Hypothalamus (tissue), 51 donors: ENCODE results near the gene PRDM16.

Experiments
- DNase-seq, 51 donors: peaks; one replicate each; lab custom pipeline; 2025; lab: John Stamatoyannopoulos, UW

Gene PRDM16

GRCh38 chr1:3068564-3069431 is at the start of gene PRDM16:
Gene PRDM16, plus strand, starts transcription at chr1:3069203. Its CDS starts 57 bp downstream, at chr1:3069260.
- DNase-seq: peak in 2 of 51 donors; percentile 31 to 33

- no peak for DNase-seq
Observed at GRCh38 chr1:3019516-3020051, 49.4 kb upstream of the PRDM16 start.

DNA sequence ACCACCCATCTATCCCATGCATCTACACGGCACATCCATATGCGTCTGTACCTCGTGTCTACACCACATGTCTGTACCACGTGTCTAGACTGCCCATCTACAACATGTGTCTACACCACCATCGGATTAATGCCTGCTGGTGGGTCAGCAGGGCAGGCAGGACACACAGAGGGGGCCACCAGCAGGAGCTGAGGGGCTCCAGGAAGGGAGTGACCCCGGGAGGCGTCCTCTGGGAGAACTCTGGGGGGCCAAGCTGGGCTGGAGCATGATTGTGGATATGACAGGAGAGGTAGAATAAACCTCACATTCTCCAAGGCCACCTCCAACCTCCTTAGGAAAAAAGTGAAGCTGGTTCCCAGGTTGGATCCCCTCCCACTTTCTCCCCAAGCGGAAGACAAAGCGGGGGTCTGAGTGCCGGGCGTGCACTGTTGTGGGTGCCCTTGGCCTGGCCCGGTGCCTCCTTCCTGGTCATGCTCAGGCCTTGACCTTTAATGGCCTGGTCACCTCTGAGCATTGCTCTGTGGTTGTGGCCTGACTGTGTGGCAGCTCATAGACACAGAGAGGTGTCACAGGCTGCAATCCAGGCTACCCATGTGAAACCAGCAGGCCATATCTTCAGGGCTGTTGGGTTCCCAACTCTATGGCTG is 48.6 kb upstream of the PRDM16 start:
- DNase-seq: no peak

DNA sequence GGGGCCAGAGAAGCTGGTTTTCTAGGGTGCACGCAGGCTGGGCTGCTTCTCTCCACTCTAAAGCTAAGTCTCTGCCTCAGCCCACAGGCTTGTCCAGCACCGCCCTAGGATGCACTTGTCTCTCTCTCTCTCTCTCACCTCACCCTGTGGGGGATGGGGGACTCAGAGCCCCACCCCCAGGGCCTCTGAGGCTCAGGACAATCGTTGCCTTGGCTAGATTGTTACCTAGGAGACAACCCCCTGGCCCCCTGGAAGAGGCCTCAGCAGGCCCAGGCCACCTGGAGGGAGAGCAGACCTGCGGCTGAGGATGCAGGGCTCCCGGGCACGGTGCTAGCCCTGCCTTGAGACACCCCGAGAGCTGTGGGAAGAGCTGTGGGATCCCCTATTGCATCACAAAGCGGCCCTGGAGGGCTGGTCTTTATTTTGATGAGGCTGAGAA is 47.8 kb upstream of the PRDM16 start, which contains the start of gene ACTRT2:
TSS of gene ACTRT2 (plus strand) at position 235 of the 439 bp plus-strand sequence. CDS start 220 bp downstream, outside the sequence.
- DNase-seq: no peak

GRCh38 chr1:3021801-3022401 is 47.1 kb upstream of the PRDM16 start:
- no peak for DNase-seq

DNA sequence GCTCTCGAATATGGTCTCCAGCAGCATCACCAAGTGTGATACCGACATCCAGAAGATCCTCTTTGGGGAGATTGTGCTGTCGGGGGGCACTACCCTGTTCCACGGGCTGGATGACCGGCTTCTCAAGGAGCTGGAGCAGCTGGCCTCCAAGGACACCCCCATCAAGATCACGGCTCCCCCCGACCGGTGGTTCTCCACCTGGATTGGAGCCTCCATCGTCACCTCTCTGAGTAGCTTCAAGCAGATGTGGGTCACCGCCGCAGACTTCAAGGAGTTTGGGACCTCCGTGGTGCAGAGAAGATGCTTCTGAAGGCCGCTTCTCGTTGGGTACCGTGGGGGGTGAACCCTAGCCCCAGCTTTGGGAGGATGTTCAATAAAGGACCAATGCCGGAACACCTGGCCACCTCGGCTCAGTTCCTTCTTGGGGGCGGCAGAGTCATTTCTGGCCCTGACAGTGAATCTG is 46.5 kb upstream of the PRDM16 start:
- DNase-seq: no peak

DNA sequence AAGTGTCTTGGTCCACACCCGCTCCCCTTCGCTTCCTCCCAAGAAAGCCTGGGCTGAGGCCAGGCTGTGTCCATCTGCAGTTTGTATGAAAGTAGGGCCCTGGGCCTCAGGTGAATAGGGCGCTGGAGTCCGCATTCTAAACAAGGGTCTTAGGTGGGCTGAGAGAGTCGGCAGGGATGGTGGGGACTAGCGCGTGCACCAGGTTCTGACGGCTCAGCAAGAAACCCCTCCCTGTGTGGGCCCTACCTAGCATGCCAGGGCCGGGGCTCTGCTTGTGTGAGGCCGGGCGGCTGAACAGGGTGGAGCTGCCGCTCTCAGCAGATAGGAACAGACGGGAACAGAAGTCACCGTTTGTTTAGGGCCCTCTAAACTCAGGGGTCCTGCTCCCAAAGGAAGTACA is 46.0 kb upstream of the PRDM16 start:
- DNase-seq: no peak

DNA sequence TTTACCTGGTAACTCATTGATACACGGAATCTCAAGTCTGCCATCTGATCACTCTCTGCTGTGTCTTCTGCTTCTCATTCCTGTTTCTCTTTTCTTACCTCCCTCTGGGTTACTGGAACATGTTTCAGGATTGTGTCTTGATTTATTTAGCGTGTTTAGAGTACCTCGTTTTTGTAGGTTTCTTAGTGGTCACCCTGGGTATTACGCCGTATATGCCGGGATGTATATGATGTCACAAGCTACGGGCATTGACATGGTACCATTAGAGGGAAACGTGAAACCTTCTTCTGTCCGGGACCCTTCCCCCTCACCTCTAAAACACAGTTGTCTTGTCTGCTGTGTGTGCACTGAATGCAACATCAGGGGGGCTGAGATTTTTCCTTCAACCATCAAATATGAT is 45.0 kb upstream of the PRDM16 start:
- no peak for DNase-seq

DNA sequence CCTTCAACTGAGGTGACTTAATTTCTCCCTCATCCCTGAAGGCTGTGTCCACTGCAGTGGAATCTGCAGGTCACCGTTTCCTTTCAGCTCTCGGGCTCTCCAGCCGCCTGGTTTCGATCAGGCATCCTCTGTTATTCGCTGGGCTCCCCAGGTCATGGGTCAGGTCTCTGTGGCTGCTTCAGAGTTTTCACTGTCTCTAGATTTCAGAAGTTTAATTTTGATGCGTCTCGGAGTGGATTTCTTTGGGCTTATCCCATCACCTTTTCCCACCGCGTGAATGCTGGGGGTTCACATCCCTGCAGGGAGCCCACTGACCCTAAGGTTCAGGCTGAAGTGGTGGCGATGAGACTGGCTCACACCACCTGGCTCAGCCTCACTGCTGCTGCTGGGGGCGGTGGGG is 44.4 kb upstream of the PRDM16 start:
- DNase-seq: no peak

DNA sequence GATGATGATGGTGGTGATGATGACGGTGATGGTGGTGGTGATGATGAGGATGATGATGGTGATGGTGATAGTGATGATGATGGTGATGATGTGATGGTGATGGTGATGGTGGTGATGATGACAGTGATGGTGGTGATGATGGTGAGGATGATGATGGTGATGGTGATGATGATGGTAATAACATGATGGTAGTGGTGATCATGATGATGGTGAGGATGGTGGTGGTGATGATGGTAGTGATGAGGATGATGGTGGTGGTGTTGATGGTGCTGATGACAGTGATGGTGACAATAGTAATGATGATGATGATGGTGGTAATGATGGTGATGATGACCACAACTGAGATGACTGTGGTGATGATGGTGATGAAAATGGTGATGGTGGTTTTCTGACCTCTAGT is 42.9 kb upstream of the PRDM16 start:
- DNase-seq: no peak

DNA sequence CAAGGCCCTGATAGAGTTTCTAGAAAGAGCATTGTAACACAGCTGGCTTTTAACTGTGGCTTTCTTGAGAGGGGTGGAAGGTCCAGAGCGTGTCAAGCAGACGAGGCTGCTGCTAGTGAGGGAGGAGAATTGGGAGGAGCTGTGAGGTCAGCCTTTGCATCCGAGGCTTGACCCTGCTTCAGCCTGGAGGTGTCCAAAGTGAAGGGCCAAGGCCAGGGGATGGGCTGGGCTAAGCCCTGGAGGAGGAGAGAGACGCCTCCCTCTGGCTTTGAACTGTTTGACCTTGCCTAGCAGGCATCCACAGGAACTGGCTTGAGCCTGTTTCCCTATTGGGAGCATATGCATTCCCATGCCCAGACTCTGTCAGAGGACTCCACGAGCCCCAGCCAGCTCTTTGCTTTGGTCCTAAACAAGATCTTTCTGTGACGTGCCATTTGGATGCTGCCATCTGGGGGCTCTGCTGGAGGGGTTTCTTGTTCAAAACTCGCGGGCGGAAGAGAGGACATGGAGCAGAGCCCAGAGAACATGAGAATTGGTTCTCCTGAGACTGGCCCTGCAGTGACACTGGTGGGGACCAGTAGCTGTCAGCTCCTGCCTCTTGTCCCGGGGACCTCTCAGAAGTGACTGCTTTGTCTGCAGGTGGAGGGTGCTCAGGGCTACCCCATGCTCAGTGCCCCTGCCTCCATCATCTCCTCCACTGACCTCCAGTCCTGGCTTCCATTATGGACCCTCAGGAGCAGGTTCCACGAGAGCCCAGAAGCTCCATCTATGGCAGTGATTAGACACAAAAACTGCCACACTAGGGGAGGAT is 42.2 kb upstream of the PRDM16 start:
- DNase-seq: no peak

- no peak for DNase-seq
Observed at GRCh38 chr1:3027611-3028371, 41.2 kb upstream of the PRDM16 start.

- no peak for DNase-seq
Observed at GRCh38 chr1:3028531-3029282, 40.3 kb upstream of the PRDM16 start.

DNA sequence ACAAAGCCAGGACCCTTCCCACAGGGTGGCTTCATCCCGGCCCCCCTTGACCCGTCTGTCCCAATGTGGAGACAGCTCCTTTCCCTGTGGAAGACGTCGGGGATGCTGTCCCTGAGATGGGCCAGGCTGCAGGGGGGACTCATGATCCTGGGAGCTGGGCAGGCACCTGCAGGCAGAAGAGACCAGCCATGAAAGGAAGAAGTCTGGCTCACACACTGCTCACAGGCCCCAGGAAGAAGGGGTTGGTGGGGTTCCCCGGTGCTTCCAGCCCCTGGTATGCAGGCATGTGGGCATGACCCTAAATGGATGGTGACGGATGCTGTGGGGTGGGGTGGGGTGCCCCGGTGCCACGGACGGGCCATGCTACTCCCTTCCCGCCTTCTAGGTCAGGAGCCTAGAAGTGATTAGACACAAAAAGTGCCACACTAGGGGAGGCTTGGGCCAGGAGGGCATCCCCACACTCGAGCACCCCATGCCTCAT is 39.5 kb upstream of the PRDM16 start:
- no peak for DNase-seq

GRCh38 chr1:3029991-3030662 is 38.9 kb upstream of the PRDM16 start:
- no peak for DNase-seq

GRCh38 chr1:3030663-3031381 is 38.2 kb upstream of the PRDM16 start:
- DNase-seq: peak in 38 of 51 donors; percentile 8 to 82 (median 50)
